OCI-M2 (cell line): ENCODE data around the gene CDRT4.
"Not testable (repeated sequence)": the region's sequence is repeated elsewhere in the genome, so short reads cannot be mapped to it uniquely, and the experiment has no call there.

Experiments
- DNase-seq: peaks from one replicate; lab custom pipeline; 2025; ENCODE audit not compliant: unreplicated experiment; lab: John Stamatoyannopoulos, UW

The CDRT4 gene

GRCh38 chr17:15467592-15467991 lies at the start of gene CDRT4:
Gene CDRT4 (minus strand): TSS chr17:15467621. CDS start chr17:15440238, 27,383 bp downstream.
- no peak for DNase-seq

DNA sequence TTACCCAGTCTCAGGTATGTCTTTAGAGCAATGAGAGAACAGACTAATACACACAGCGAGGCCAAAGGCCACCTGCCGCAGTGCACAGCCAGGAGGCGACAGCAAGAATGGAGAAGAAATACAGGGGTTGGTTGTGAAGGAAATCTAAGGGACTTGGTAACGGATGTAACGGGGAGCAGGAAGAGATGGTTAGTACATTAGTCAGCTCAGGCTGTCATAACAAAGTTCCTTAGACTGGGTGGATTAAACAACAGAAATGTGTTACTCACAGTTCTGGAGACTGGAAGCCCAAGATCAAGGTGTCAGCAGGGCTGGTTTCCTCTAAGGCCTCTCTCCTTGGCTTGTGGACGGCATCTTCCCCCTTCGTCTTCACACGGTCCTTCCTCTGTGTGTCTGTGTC lies 48.7 kb upstream of the CDRT4 start:
- no peak for DNase-seq

- DNase-seq, result no peak
These were observed 47.0 kb upstream of the CDRT4 start for GRCh38 chr17:15514469-15514868.

DNA sequence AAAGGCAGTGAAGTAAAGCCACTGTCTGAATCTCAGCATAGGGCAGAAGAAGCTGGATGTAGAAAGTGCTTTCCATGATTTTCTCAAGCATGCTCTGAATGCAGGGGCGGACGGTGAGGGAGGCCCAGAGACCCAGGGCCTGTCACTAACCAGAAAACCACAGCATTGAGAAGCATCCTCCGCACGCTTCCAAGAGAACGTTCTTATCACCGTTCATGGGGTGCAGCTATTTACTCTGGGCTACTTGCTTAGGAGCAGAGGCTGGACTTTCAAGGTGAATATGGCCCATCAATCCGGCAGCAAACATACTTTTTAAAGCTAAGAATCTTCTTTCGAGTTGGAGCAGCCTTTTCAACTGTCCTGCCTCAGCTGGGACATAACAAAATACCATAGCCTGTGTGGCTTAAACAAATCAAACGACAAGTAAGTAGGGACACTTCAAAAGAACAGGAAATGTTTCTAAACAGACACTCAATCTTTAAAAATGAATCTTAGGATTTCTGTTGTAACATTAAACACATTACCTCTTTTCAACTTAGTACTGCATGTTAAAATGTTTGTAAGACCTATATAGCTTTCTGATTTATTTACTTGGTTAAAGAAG lies 46.5 kb upstream of the CDRT4 start:
- no peak for DNase-seq

DNA sequence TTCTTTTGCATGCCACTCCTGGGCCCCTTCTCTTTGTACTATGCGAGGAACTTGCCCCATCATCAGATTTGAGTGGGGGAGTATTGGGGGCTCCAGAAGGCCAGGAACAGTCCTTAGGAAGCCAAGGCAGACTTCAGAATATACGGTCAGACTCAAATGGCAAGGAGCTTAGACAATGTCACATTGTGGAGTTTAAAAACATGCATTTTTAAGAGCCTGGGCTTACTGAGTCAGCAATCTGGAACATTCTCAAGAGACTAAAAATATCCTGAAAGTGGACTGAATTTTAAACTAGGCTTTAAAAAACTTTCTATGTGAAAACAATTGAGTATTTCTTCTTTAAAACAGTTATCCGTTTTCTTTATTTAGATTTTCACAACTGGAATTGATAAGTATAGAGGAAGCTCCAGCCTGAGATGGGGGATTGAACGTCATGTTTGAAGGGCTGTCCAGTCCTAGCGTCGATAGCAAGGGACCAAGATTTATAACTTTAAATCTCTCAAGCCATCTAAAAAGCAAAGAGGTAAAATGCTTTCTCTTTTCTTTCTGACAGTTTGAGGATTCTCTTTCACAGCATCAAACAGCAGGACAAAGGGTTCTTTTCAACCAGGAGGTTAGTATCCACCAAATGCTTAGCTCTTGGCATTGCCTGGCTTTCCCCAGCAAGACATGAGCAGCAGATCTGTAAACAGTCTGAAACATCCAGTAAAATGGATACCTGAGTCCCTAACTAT lies 45.8 kb upstream of the CDRT4 start:
- DNase-seq, result no peak

GRCh38 chr17:15512071-15512709 lies 44.8 kb upstream of the CDRT4 start:
- no peak for DNase-seq

DNA sequence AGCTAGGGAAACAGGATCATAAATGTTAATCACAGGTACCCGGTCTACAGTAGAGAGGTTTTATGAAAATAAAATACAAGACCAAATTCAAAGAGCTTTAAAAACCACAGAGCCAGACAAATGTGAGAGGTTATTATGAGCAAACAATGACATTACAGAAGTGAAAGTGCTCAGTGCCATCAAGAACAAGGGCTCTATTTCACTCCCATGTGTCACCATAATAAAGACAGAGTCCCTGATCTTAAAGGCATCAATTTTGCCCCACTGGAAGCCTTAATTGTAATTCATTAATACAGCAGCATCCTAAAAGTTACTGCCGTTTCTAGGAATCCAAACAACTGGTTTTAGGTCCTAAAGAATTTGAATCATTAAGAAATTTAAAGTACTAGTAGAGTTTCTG lies 43.7 kb upstream of the CDRT4 start:
- DNase-seq, result no peak

GRCh38 chr17:15510361-15510760 lies 42.9 kb upstream of the CDRT4 start:
- DNase-seq, result no peak

- no peak for DNase-seq
These were observed 41.7 kb upstream of the CDRT4 start for GRCh38 chr17:15509095-15509494.

GRCh38 chr17:15508466-15508865 lies 41.0 kb upstream of the CDRT4 start:
- DNase-seq, result no peak

DNA sequence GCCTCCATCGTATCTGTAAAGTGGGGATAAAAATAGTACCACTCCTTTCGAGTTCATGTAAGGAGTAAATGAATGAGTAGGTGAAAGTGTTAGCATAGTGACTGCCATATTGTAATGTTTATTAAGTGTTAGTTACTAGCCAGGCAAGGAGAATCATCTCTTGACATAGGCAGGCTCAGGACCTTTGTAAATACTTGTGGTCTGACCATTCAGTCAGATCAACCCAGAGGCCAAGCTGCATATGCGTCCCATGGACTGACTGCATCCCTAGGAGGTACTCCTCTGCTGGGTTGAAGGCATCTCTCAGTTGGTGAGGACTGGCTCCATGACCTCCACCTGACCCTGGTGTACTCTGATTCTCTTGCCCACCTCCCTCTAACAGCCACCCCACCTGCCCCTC lies 40.5 kb upstream of the CDRT4 start:
- no peak for DNase-seq

DNA sequence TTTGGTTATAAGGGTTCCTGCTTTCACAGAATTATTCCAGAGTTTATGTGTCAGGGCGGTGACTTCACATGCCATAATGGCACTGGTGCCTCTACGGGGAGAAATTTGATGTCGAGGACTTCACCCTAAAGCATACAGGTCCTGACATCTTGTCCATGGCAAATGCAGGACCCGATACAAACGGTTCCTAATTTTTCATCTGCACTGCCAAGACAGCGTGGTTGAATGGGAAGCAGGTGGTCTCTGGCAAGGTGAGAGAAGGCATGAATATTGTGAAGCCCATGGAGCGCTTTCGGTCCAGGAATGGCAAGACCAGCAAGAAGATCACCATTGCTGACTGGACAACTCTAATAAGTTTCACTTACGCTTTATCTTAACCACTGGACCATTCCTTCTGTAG lies 39.6 kb upstream of the CDRT4 start:
- no peak for DNase-seq

GRCh38 chr17:15505708-15506107 lies 38.3 kb upstream of the CDRT4 start:
- not testable (repeated sequence) for DNase-seq

DNA sequence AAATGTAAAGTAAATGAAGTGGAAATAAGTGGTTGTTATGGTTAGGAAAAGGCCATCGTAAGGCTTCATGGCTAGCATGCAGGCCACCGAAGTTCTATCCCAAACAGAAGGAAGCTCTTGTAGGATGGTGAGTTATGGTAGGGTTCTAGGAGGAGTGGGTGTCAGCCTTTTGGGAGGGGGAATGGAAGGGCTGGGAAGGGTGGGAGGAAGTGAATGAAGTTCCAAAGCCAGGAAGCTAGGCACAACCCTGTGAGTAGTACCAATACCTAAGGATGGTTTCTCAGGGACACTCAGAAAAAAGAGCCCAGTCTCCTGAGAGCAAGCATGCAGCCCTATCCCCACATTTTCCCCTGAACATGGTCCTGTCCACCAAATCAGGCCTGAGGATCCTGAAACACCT lies 36.3 kb upstream of the CDRT4 start:
- no peak for DNase-seq

DNA sequence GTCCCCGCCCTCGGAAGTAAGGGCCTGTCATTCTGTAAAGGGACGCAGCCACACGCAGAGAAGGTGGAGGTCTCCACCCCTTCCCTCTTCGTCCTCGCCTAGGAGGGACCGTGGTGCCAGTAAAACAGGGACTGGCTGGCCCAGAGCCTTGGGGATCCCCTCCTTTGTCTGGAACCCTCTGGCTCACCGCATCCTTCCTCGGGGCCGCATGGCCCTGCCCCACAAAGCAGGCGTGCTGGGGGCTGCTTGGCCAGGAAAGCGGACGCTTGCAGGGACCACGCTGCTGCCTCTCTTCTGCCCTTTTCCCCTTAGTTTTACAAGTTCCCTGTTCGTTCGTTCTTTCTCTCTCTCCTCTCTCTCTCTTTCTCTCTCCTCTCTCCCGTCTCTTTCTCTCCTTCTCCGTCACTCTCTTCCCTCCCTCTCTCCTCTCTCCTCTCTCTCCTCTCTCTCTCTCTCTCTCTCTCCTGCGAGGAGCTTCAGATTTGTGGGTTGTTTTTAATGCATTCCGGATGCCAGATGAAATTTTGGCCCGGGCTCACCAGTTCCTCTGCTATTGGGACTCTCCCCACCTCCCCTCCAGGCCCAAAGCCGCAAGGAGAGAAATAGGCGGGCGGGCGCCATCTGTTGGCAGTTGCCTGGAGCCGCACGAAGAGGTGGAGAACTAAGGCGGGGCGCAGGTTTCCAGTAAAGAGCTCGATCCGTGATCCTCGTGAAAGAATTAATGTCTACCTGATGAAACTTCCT lies 35.1 kb upstream of the CDRT4 start:
- DNase-seq, result no peak

DNA sequence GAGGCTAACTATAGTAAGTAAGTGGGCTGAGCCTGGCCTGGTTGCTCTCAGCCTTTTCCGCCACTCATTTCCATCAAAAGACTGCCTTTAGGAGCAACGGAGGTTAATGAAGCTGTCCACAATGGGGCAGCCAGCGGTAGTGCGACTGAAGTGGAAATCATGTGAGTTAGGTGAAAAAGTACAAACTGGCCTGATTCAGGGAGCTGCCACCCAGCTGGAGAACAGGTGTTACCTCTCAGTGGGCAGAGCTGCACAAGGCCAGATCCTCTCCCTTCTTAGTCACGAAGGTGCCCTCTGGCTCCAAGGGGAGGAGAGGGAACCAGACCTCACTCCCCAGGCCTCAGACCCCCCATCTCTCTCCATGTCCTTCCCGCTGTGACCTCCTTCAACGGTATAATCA lies 34.4 kb upstream of the CDRT4 start:
- DNase-seq, result no peak

DNA sequence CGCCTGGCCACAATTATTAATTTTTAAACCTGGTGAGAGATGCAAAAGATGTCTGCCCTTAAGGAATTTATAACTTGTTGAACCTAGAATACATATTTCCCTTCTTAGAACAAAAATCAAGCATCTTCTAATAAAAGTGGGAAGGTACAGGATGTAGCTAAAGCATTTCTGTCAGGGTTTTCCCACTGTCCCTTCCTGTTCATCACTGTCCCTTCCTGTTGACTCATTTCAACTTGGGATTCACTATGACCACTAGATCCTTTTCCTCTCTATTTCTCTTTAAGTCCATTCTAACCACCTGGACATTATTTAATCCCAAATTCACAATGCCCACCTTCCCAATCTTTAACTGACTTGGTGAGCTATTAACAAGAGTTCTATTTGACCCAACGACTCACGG lies 33.9 kb upstream of the CDRT4 start:
- no peak for DNase-seq

- no peak for DNase-seq
These were observed 30.7 kb upstream of the CDRT4 start for GRCh38 chr17:15498107-15498506.

DNA sequence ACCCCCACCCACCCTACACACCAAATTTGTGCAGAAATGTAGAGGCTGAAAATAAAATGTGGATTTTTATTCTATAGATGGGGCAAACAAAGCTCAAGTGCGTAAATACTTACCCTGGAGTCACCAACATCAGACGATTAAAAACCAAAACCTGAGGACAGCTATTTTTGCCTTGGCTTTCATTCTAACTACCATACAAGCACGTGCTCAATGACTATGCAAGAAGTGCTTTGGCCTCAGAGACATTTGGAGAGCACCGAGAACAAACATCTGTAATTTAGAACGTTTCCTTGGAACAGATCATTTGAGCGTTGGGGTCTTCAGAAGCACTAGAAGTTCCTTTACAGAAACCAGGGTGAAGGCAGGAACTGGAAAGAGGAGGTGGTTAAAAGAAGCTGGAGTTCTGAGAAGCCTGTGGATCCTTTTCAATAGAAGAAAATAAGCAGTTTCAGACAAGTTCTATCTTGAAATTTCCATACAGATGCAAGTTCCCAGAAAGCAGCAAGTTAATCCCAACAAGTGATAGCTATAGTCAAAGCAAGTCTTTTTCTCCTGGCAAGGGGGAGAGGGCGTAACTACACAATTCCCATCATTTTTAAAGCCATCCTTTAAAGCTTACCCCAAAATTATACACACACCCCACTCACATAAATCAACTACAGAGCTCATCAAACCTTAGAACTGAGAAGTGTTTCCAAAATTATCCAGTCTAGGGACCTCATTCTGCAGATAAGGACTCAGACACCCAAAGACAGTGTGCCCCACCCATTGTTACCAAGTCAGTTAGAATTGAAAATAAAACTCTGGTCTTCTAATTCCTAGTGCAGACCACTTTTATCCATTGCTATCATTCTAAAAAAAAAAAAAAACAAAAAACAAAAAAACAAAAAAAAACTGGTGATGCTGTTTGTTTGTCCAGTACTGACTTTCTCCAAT lies 29.6 kb upstream of the CDRT4 start:
- DNase-seq, result no peak

- DNase-seq, result no peak
These were observed 27.4 kb upstream of the CDRT4 start for GRCh38 chr17:15494821-15495220.

DNA sequence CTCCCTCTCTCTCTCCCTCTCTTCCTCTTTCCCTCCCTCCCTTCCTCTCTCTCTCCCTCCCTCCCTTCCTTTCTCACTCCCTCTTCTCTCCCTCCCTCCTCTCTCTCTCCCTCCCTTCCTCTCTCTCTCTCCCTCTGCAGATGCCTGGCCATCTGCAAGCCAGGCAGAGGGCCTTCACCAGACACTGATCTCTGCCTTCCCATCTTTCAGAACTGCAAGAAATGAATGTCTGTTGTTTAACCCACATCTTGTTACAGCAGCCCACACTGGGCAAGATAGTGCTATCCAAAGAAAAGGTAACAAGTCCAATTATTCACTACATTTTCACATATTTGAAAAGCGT lies 26.2 kb upstream of the CDRT4 start:
- DNase-seq, result no peak
